SK-N-MC (cell line): ENCODE data around the gene NEDD9.

ENCODE experiments used
- EZH2 ChIP-seq: fragments of 200-600 bp; sonication (generic); IDR thresholded peaks from one replicate; pipeline ENCODE4 v1.6.1; 2017; ENCODE audit warnings: antibody characterized with exemption
- FOXP2 ChIP-seq: optimal IDR thresholded peaks from 2 replicates; pipeline ENCODE3; 2011; ENCODE audit warnings: mild to moderate bottlenecking, moderate library complexity; ENCODE audit not compliant: insufficient read depth; ENCODE audit errors: extremely low read length, control extremely low read depth
- POLR2AphosphoS5 ChIP-seq: IDR thresholded peaks from 2 replicates; pipeline ENCODE4 v1.6.1; 2012; ENCODE audit warnings: mild to moderate bottlenecking, low read depth, low read length, borderline replicate concordance

DNA sequence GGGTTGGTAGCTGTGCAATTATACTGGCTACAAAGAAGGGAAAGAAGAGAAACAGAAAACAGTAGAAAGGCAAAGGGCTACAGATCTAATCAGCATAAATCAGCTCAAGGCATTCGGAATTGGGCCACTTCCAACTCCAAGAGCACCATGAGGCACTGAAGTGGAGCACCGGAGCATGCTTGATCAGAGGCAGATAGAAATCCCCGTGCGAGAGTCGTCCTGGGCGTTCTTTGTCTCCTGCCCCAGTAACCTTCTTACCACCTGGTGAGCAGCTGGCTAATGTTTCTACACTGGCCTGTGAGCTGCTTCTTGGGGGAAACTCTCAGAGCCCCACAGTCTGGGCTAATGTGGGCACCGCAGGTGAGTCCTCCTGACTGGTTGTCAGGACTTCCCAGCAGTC, 16.7 kb downstream of the NEDD9 start:
- TF ChIP-seq POLR2AphosphoS5: no peak
- no peak for TF ChIP-seq EZH2
- TF ChIP-seq FOXP2: no peak
